Stimulated activated naive CD4-positive, alpha-beta T cell treated with Interleukin-2 at 50 U/mL for 16 hours (primary cell): ENCODE results near the gene FHIT.

Experiments used
- DNase-seq: peaks from one replicate; lab custom pipeline; 2025; lab: John Stamatoyannopoulos, UW

FHIT gene

GRCh38 chr3:60277361-60277800 is 973.9 kb downstream of the FHIT start:
- no peak for DNase-seq

GRCh38 chr3:60276615-60277014 is 974.6 kb downstream of the FHIT start:
- no peak for DNase-seq

- DNase-seq: no peak
These were observed 976.6 kb downstream of the FHIT start for GRCh38 chr3:60274646-60275045.

GRCh38 chr3:60274098-60274497 is 977.2 kb downstream of the FHIT start:
- no peak for DNase-seq

- no peak for DNase-seq
These were observed 981.4 kb downstream of the FHIT start for GRCh38 chr3:60269829-60270266.

GRCh38 chr3:60269377-60269776 is 981.9 kb downstream of the FHIT start:
- no peak for DNase-seq

GRCh38 chr3:60268123-60268522 is 983.1 kb downstream of the FHIT start:
- no peak for DNase-seq

- DNase-seq: no peak
These were observed 984.8 kb downstream of the FHIT start for GRCh38 chr3:60266444-60266843.

GRCh38 chr3:60263191-60263590 is 988.1 kb downstream of the FHIT start:
- DNase-seq: no peak

- DNase-seq: no peak
These were observed 988.7 kb downstream of the FHIT start for GRCh38 chr3:60262546-60262945.

- no peak for DNase-seq
These were observed 990.7 kb downstream of the FHIT start for GRCh38 chr3:60260546-60260945.

GRCh38 chr3:60250810-60251209 is 1000.4 kb downstream of the FHIT start:
- no peak for DNase-seq

GRCh38 chr3:60250206-60250605 is 1001.0 kb downstream of the FHIT start:
- DNase-seq: no peak

GRCh38 chr3:60246361-60246760 is 1004.9 kb downstream of the FHIT start:
- DNase-seq: no peak

GRCh38 chr3:60243456-60243855 is 1007.8 kb downstream of the FHIT start:
- no peak for DNase-seq

GRCh38 chr3:60240492-60240891 is 1010.8 kb downstream of the FHIT start:
- DNase-seq: no peak

GRCh38 chr3:60238550-60238949 is 1012.7 kb downstream of the FHIT start:
- no peak for DNase-seq

GRCh38 chr3:60229502-60229901 is 1021.8 kb downstream of the FHIT start:
- DNase-seq: no peak

- DNase-seq: no peak
These were observed 1022.4 kb downstream of the FHIT start for GRCh38 chr3:60228823-60229222.

- no peak for DNase-seq
These were observed 1024.3 kb downstream of the FHIT start for GRCh38 chr3:60226912-60227311.

- no peak for DNase-seq
These were observed 1025.4 kb downstream of the FHIT start for GRCh38 chr3:60225848-60226247.

GRCh38 chr3:60220768-60221167 is 1030.5 kb downstream of the FHIT start:
- no peak for DNase-seq

- DNase-seq: no peak
These were observed 1031.8 kb downstream of the FHIT start for GRCh38 chr3:60219501-60219900.

- no peak for DNase-seq
These were observed 1033.9 kb downstream of the FHIT start for GRCh38 chr3:60217156-60217911.
